Measurements from ENCODE around the gene JMJD7. TPM values are rescaled to one million over a fixed set of nuclear protein-coding genes. Genes with fewer than 3 reads are reported as not detected.

The JMJD7 gene
- total RNA-seq, 3 donors from 2014 or later, result 7.8 to 20.8 (median 8.8) TPM

DNA sequence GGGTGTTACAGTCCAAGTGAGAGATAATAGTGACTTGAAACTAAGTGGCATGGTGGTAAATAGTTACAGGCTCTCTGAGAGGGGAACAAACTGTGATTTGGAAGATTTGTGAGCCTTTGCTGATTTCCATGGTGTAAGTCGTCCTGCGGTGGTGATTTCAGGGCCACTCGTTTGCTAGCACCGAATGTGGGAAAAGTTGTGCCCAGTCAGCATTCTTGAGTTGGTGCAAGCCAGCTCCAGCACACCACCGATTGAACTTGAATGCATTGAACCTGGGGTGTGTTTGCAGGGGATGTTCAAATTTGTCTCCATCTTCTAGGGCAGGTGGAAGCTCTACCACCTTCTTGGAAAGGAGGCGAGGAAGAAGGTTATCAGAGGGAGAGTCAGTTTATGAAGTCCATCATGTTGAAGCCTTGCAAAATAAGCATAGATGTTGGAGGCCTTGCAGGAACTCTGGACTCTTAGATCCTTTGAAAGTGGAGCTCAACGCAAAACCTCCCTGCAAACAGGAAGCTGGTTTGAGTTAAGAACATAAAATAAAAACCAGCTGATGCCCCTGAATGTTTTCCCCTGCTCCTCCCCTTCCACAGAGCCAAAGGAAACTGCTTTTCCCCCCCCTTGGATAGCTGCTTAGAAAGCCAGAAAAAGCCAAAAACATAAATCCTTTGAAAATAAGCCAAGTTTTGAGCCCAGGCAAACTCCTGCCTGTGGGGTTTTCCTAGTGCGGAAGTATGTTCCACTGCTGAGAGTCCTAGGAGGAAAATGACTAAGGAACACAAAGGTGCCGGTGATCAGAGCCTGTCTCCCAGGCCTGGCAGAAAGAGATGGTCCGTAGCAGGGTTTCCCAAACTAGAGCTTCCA is 31.7 kb upstream of the JMJD7 start:
- intact Hi-C loops (cut with DNase I; ENCODE audit: low total_unique reads), result no loop called here
- TF ChIP-seq, protein P1, sequence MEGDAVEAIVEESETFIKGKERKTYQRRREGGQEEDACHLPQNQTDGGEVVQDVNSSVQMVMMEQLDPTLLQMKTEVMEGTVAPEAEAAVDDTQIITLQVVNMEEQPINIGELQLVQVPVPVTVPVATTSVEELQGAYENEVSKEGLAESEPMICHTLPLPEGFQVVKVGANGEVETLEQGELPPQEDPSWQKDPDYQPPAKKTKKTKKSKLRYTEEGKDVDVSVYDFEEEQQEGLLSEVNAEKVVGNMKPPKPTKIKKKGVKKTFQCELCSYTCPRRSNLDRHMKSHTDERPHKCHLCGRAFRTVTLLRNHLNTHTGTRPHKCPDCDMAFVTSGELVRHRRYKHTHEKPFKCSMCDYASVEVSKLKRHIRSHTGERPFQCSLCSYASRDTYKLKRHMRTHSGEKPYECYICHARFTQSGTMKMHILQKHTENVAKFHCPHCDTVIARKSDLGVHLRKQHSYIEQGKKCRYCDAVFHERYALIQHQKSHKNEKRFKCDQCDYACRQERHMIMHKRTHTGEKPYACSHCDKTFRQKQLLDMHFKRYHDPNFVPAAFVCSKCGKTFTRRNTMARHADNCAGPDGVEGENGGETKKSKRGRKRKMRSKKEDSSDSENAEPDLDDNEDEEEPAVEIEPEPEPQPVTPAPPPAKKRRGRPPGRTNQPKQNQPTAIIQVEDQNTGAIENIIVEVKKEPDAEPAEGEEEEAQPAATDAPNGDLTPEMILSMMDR (IDR thresholded peaks at IDR 0.05), result no peak
- TF ChIP-seq POLR2AphosphoS5 (IDR thresholded peaks at IDR 0.05) (no peak), POLR2A (IDR thresholded peaks at IDR 0.05) (no peak)
- Histone ChIP-seq H3K36me3 (no peaks in the 10 kb centered on the region), H3K4me3 (peak overlapping the region in 2 of 3 donors; percentile 5 to 43), H3K27me3 (no peaks in the 10 kb centered on the region), H3K9me3 (no peaks in the 10 kb centered on the region), H3K27ac (peak overlapping the region; percentile 68 to 82), H3K4me1 (peaks cover 3 to 10% of the 10 kb centered on the region in 2 donors)
- no peak for DNase-seq (ENCODE audit: low spot score in 2 of 2)

- H3K4me3 ChIP-seq, result peak overlapping the region in 1 of 3 donors; percentile 43
- H3K27ac ChIP-seq, result peak overlapping the region; percentile 68 to 82
These were observed 30.5 kb upstream of the JMJD7 start for GRCh38 chr15:41797201-41797944.

GRCh38 chr15:41798607-41799487 is 29.0 kb upstream of the JMJD7 start:
- TF ChIP-seq, protein P1 (IDR thresholded peaks at IDR 0.05), result no peak
- no peak for TF ChIP-seq POLR2A (IDR thresholded peaks at IDR 0.05)
- no peak for TF ChIP-seq POLR2AphosphoS5 (IDR thresholded peaks at IDR 0.05)
- Histone ChIP-seq H3K4me3 (no peak overlapping the region), H3K27me3 (no peaks in the 10 kb centered on the region), H3K36me3 (no peaks in the 10 kb centered on the region), H3K9me3 (no peaks in the 10 kb centered on the region), H3K4me1 (peaks cover 3 to 10% of the 10 kb centered on the region in 2 donors), H3K27ac (peak overlapping the region in 1 of 2 donors; percentile 25)
- no peak for DNase-seq (ENCODE audit: low spot score in 2 of 2)
- intact Hi-C loops (cut with DNase I; ENCODE audit: low total_unique reads), result no loop called here

More at GRCh38 chr15:41797201-41797944, 30.5 kb upstream of the JMJD7 start:
- Histone ChIP-seq H3K36me3 (no peaks in the 10 kb centered on the region), H3K27me3 (no peaks in the 10 kb centered on the region), H3K4me1 (peaks cover 3 to 10% of the 10 kb centered on the region in 2 donors), H3K9me3 (no peaks in the 10 kb centered on the region)
- no peak for DNase-seq (ENCODE audit: low spot score in 2 of 2)
- intact Hi-C loops (cut with DNase I; ENCODE audit: low total_unique reads), result no loop called here
- TF ChIP-seq POLR2AphosphoS5 (IDR thresholded peaks at IDR 0.05), result no peak
- no peak for TF ChIP-seq POLR2A (IDR thresholded peaks at IDR 0.05)
- TF ChIP-seq, protein P1 (IDR thresholded peaks at IDR 0.05), result no peak

GRCh38 chr15:41799488-41799805 is 28.4 kb upstream of the JMJD7 start:
- H3K27me3 ChIP-seq, result no peaks in the 10 kb centered on the region
- H3K36me3 ChIP-seq, result no peaks in the 10 kb centered on the region
- no peaks in the 10 kb centered on the region for H3K9me3 ChIP-seq
- no peak for TF ChIP-seq POLR2A (IDR thresholded peaks at IDR 0.05)
- TF ChIP-seq, protein P1 (IDR thresholded peaks at IDR 0.05), result no peak
- TF ChIP-seq POLR2AphosphoS5 (IDR thresholded peaks at IDR 0.05), result no peak
- H3K4me1 ChIP-seq, result peaks cover 3 to 10% of the 10 kb centered on the region in 2 donors
- intact Hi-C loops (cut with DNase I; ENCODE audit: low total_unique reads), result no loop called here
- DNase-seq (ENCODE audit: low spot score in 2 of 2), result no peak
- no peak overlapping the region for H3K4me3 ChIP-seq
- H3K27ac ChIP-seq, result peak overlapping the region in 1 of 2 donors; percentile 25

All from breast epithelium (tissue), 4 donors.